Measurements from ENCODE around the gene SERGEF.

The SERGEF gene

GRCh38 chr11:17745023-17745772 lies 267.6 kb downstream of the SERGEF start:
- DNase-seq = no peak

- DNase-seq = no peak
Measured at GRCh38 chr11:17744151-17744940, 268.5 kb downstream of the SERGEF start.

GRCh38 chr11:17743808-17744119 lies 269.1 kb downstream of the SERGEF start:
- no peak for DNase-seq

DNA sequence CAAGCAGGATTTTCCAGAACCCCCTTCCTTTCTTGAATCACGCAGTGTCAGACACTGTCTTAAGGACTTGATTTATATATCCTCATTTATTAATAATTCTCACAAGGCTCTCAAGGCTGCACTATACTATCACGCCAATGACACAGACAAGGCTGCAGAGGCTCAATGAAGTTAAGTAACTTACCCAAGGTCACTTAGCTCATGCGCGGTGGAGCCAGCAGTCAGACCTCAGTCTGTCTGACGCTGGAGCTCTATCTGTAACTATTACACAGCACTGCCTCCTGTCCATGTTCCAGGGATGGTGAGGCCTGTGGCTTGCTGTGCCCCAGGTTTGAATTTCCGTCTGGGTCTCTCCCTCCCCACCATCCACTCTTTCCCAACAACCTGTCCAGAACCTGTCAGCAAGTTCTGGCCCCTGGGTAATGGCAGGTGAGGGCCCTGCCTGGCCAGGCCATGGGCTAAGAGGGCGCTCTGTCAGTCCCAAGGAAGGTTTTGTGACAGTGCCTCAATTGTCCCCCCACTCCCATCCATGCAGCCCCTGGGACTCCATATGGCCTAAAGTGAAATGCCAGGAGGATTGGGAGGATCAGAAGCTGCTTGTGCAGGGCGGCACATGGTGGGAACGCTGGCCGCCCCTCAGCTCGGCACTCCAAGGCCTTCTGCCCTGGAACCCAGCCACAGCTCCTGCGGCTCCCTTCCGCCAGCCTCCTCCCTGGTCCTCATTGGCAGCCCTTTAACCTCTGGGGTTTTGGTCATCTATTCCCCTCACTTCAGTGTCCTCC lies 269.6 kb downstream of the SERGEF start:
- DNase-seq = no peak

- no peak for DNase-seq
Measured at GRCh38 chr11:17742019-17742418, 270.8 kb downstream of the SERGEF start.

DNA sequence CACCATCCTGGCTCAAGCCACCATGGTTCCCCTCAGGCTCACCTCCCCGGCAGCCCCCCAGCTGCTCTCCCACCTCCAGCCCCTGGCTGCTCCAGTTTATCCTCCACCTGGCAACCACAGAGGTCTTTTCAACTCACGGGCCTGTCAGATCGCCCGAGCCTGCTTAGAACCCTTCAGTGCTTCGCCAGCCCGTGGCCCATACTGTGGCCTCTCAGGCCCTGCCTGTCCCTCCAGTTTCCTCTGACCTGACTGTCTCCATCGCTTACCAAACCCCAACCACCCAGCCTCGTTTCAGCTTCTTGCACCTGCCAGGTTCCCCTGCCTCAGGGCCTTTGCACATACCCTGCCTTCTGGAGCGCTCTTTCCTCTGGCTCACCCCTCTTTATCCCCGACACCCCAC lies 271.4 kb downstream of the SERGEF start:
- no peak for DNase-seq

- DNase-seq = no peak
Measured at GRCh38 chr11:17740649-17741235, 272.1 kb downstream of the SERGEF start.

- no peak for DNase-seq
Measured at GRCh38 chr11:17739945-17740338, 272.9 kb downstream of the SERGEF start.

- DNase-seq = no peak
Measured at GRCh38 chr11:17738151-17738973, 274.5 kb downstream of the SERGEF start.

Measured in NCI-H510A treated with DMSO at 0.1 percent for 48 hours (cell line).